Measurements from ENCODE around the gene LIMA1. TPM values are rescaled to one million over a fixed set of nuclear protein-coding genes. Genes with fewer than 3 reads are reported as not detected.
A peak's percentile ranks its signal among the peaks of the same experiment; 100 is the strongest.

LIMA1 gene
- total and polyA plus RNA-seq, 9 of the 15 experiments (the other 6 are each of a cell fraction or from before 2014, with no cell fraction given): 20.2 to 37.8 (median 27.3) TPM

DNA sequence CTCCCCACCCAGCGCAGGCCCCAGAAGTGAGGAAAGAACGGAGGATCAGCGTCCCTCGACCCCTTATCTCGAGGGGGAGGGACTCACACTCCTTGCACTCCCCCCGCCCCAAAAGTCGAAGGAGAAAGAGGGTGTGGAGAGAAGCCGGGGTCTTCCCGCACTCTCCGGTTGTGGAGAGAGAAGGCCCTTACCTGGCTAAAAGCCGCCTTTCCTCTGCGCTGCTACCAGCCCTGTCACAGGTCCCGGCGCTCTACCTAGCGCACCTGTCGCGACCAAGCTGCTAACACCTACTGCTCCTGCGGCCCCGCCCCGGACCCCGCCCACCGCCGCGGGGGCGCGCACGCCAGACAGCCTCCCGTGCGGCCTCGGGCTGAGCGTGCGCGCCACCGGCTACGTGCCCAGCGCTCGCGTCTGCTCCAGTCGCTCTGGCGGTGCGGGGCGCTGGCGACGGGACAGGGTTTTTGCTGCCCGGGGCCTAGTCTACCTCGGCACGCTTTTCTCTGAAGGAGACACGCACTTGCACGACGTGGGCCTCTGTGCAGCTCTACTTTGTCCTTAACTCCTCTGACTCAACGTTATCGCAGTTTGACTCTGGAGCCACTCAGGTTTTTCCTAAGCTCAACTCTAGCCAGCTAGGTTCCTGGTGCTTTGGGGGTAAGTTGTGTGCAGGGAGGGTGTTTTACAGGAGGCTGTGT, at the start of gene LIMA1 (continued):
- peak; percentile 74 for TF ChIP-seq ZNF766 (CRISPR knock-in tag; conservative IDR thresholded peaks at IDR 0.05)
- no peak for TF ChIP-seq JUNB (CRISPR knock-in tag; conservative IDR thresholded peaks at IDR 0.05)
- TF ChIP-seq ILF3 (IDR thresholded peaks at IDR 0.05; ENCODE audit: borderline replicate concordance): 0 out of 2 replicates have a peak, but pooled peaks have one; percentile 60
- no peak for TF ChIP-seq NELFE (IDR thresholded peaks at IDR 0.05; ENCODE audit: insufficient read depth, insufficient read length)
- TF ChIP-seq EZH2 (IDR thresholded peaks at IDR 0.05; ENCODE audit: borderline replicate concordance, low read depth, low read length): no peak

DNA sequence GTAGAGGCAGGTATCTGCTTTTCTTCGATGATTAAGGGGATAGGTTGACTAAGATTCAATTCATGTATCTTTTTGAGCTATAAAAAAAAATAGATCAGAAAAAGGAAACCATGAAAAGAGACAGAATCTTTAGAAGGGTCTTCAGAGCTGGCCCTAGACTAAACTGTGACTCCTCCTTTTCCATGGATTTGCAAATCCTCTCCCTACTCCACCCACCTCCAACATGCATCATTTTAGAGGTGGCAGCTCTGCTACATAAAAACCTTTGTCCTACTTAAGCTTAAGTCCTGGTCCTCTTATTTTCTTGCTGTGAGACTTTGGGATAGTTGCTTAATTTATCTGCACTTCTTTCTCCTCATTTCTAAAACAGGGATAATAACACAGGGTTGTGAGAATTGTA, 48.4 kb upstream of the LIMA1 start:
- FAIRE-seq (no peak), ATAC-seq (no peak)
- TF ChIP-seq ZFP1 (CRISPR knock-in tag; IDR thresholded peaks at IDR 0.05) (no peak), SREBF2 (CRISPR knock-in tag; IDR thresholded peaks at IDR 0.05) (no peak), MED1 (CRISPR knock-in tag; IDR thresholded peaks at IDR 0.05; ENCODE audit: borderline replicate concordance) (no peak), SAP30 (IDR thresholded peaks at IDR 0.05; ENCODE audit: borderline replicate concordance, insufficient read depth, low read depth, low read length, poor library complexity, severe bottlenecking) (no peak)
- TF ChIP-seq, protein P1, sequence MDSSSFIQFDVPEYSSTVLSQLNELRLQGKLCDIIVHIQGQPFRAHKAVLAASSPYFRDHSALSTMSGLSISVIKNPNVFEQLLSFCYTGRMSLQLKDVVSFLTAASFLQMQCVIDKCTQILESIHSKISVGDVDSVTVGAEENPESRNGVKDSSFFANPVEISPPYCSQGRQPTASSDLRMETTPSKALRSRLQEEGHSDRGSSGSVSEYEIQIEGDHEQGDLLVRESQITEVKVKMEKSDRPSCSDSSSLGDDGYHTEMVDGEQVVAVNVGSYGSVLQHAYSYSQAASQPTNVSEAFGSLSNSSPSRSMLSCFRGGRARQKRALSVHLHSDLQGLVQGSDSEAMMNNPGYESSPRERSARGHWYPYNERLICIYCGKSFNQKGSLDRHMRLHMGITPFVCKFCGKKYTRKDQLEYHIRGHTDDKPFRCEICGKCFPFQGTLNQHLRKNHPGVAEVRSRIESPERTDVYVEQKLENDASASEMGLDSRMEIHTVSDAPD (CRISPR knock-in tag; IDR thresholded peaks at IDR 0.05): no peak
- TF ChIP-seq, protein P2, sequence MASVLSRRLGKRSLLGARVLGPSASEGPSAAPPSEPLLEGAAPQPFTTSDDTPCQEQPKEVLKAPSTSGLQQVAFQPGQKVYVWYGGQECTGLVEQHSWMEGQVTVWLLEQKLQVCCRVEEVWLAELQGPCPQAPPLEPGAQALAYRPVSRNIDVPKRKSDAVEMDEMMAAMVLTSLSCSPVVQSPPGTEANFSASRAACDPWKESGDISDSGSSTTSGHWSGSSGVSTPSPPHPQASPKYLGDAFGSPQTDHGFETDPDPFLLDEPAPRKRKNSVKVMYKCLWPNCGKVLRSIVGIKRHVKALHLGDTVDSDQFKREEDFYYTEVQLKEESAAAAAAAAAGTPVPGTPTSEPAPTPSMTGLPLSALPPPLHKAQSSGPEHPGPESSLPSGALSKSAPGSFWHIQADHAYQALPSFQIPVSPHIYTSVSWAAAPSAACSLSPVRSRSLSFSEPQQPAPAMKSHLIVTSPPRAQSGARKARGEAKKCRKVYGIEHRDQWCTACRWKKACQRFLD (CRISPR knock-in tag; IDR thresholded peaks at IDR 0.05): no peak
- TF ChIP-seq, protein P3, sequence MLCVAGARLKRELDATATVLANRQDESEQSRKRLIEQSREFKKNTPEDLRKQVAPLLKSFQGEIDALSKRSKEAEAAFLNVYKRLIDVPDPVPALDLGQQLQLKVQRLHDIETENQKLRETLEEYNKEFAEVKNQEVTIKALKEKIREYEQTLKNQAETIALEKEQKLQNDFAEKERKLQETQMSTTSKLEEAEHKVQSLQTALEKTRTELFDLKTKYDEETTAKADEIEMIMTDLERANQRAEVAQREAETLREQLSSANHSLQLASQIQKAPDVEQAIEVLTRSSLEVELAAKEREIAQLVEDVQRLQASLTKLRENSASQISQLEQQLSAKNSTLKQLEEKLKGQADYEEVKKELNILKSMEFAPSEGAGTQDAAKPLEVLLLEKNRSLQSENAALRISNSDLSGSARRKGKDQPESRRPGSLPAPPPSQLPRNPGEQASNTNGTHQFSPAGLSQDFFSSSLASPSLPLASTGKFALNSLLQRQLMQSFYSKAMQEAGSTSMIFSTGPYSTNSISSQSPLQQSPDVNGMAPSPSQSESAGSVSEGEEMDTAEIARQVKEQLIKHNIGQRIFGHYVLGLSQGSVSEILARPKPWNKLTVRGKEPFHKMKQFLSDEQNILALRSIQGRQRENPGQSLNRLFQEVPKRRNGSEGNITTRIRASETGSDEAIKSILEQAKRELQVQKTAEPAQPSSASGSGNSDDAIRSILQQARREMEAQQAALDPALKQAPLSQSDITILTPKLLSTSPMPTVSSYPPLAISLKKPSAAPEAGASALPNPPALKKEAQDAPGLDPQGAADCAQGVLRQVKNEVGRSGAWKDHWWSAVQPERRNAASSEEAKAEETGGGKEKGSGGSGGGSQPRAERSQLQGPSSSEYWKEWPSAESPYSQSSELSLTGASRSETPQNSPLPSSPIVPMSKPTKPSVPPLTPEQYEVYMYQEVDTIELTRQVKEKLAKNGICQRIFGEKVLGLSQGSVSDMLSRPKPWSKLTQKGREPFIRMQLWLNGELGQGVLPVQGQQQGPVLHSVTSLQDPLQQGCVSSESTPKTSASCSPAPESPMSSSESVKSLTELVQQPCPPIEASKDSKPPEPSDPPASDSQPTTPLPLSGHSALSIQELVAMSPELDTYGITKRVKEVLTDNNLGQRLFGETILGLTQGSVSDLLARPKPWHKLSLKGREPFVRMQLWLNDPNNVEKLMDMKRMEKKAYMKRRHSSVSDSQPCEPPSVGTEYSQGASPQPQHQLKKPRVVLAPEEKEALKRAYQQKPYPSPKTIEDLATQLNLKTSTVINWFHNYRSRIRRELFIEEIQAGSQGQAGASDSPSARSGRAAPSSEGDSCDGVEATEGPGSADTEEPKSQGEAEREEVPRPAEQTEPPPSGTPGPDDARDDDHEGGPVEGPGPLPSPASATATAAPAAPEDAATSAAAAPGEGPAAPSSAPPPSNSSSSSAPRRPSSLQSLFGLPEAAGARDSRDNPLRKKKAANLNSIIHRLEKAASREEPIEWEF (CRISPR knock-in tag; IDR thresholded peaks at IDR 0.05): no peak

More for the DNA sequence above, 48.4 kb upstream of the LIMA1 start:
- intact Hi-C loops (cut with micrococcal nuclease): no loop called here
- no peak for DNase-seq (ENCODE audit: extremely low read depth in 1 of 4, low spot score in 3 of 4)
- WGBS (ENCODE audit: insufficient coverage, low coverage, missing lambda C conversion rate): 33% methylated on average over 1 of the region's 1 CpG
- BruUV-seq (replicated peaks): no TSS peak
- H2AFZ ChIP-seq (ENCODE audit: low read depth, low read length): no peak overlapping the region
- H3K4me2 ChIP-seq (ENCODE audit: insufficient read depth, low read length): no peak overlapping the region
- H3K36me3 ChIP-seq (ENCODE audit: control insufficient read depth, insufficient read depth, low read length): no peaks in the 10 kb centered on the region
- no peak overlapping the region for H3K4me3 ChIP-seq
- H3K79me2 ChIP-seq (ENCODE audit: control insufficient read depth, insufficient read depth, low read length): no peaks in the 10 kb centered on the region
- no peak overlapping the region for H3K9ac ChIP-seq (ENCODE audit: insufficient read depth in 1 of 2, low read depth in 2 of 2, low read length in 2 of 2)
- in situ Hi-C loops (cut with MboI): no loop called here
- H3K27me3 ChIP-seq (ENCODE audit: control insufficient read depth in 2 of 2, insufficient read depth in 2 of 2, low read length in 2 of 2): no peaks in the 10 kb centered on the region
- no peaks in the 10 kb centered on the region for H3K9me1 ChIP-seq (ENCODE audit: control insufficient read depth, insufficient read depth, low read length)
- ChIA-PET CTCF (ENCODE audit: low intra/inter-chr PET ratio) (no interaction called here), POLR2A (interaction anchor here (1.4 to 2.7 kb wide), 2 partner anchors 8 to 10 kb away, joined by 5 to 7 read pairs; no protein-coding TSS in a partner anchor)
- peaks cover 0 to 3% of the 10 kb centered on the region in 2 experiments; a peak in 2 of 5 replicates for H3K4me1 ChIP-seq (replicated peaks in 1 of 2; ENCODE audit: control insufficient read depth in 2 of 2, insufficient read depth in 2 of 2, low read length in 2 of 2)
- H3K9me3 ChIP-seq (replicated peaks; ENCODE audit: control insufficient read depth, insufficient read depth, low read depth, low read length): no peaks in the 10 kb centered on the region
- H3K27ac ChIP-seq (ENCODE audit: extremely low read depth, low read depth, low read length): no peak overlapping the region
- H4K20me1 ChIP-seq (replicated peaks; ENCODE audit: control insufficient read depth, insufficient read depth, low read length): no peaks in the 10 kb centered on the region
